CD14-positive monocyte (primary cell): Measurements from ENCODE around the gene IMMP1L. TPM values are rescaled to one million over a fixed set of nuclear protein-coding genes. Genes with fewer than 3 reads are reported as not detected.

Experiments used
- DNase-seq, 3 donors: peaks; one replicate each; pipeline ENCODE4 v3.0.0-alpha.2; 2011 to 2022
- H2AFZ ChIP-seq: 2 replicates; pipeline ENCODE4 v1.6.0; 2012; ENCODE audit warnings: mild to moderate bottlenecking, low read depth, low read length, inconsistent platforms; ENCODE audit not compliant: insufficient read depth, poor library complexity, severe bottlenecking
- H3K27ac ChIP-seq, 2 donors: 1 replicate in 1 of 2; 2 replicates in 1 of 2; pipeline ENCODE4 v1.5.1; 2012 to 2013; ENCODE audit warnings: low read length in 2 of 2, control low read depth in 1 of 2, inconsistent platforms in 1 of 2, low read depth in 1 of 2, mild to moderate bottlenecking in 1 of 2
- H3K27me3 ChIP-seq, 2 donors: one replicate each; pipeline versions ENCODE4 v1.6.0 to v1.6.1; 2011 to 2013; ENCODE audit warnings: low read length in 2 of 2; ENCODE audit not compliant: control insufficient read depth in 2 of 2, insufficient read depth in 2 of 2
- H3K36me3 ChIP-seq, 2 donors: replicated peaks in 1 of 2; 1 replicate in 1 of 2; 2 replicates in 1 of 2; pipeline versions ENCODE4 v1.5.1 to v1.6.1; 2012 to 2013; ENCODE audit warnings: low read length in 2 of 2, control low read depth in 1 of 2, inconsistent platforms in 1 of 2, mild to moderate bottlenecking in 1 of 2; ENCODE audit not compliant: insufficient read depth in 2 of 2, control insufficient read depth in 1 of 2
- H3K4me1 ChIP-seq, 2 donors: 1 replicate in 1 of 2; 2 replicates in 1 of 2; pipeline versions ENCODE4 v1.5.1 to v1.6.1; 2012 to 2013; ENCODE audit warnings: low read length in 2 of 2, control low read depth in 1 of 2, inconsistent platforms in 1 of 2, mild to moderate bottlenecking in 1 of 2, moderate library complexity in 1 of 2; ENCODE audit not compliant: insufficient read depth in 2 of 2, control insufficient read depth in 1 of 2
- H3K4me2 ChIP-seq: replicated peaks from 2 replicates; pipeline ENCODE3; 2012; ENCODE audit warnings: low read length, moderate library complexity, mild to moderate bottlenecking; ENCODE audit not compliant: poor library complexity, severe bottlenecking; ENCODE audit errors: extremely low read depth
- H3K4me3 ChIP-seq, 3 experiments: fragments of 200-600 bp in 1 of 3; sonication (generic) in 1 of 3; replicated peaks in 1 of 3; 1 replicate in 2 of 3; 2 replicates in 1 of 3; pipeline ENCODE4 v1.5.1; 2011 to 2013; ENCODE audit warnings: low read length in 3 of 3, mild to moderate bottlenecking in 3 of 3, control low read depth in 2 of 3, low read depth in 2 of 3, inconsistent platforms in 1 of 3, moderate library complexity in 1 of 3
- H3K79me2 ChIP-seq: 2 replicates; pipeline ENCODE4 v1.6.0; 2012; ENCODE audit warnings: mild to moderate bottlenecking, control low read depth, inconsistent platforms, low read length, moderate library complexity; ENCODE audit not compliant: insufficient read depth
- H3K9ac ChIP-seq: 2 replicates; pipeline ENCODE4 v1.6.0; 2017; ENCODE audit warnings: low read length, mild to moderate bottlenecking; ENCODE audit not compliant: insufficient read depth, poor library complexity, severe bottlenecking
- H3K9me3 ChIP-seq, 2 donors: replicated peaks in 1 of 2; 1 replicate in 1 of 2; 2 replicates in 1 of 2; pipeline versions ENCODE4 v1.5.1 to v1.6.1; 2012 to 2013; ENCODE audit warnings: low read length in 2 of 2, control low read depth in 1 of 2; ENCODE audit not compliant: control insufficient read depth in 1 of 2, insufficient read depth in 1 of 2
- H4K20me1 ChIP-seq: 2 replicates; pipeline ENCODE4 v1.6.0; 2012; ENCODE audit warnings: mild to moderate bottlenecking, low read length, control low read depth, moderate library complexity; ENCODE audit not compliant: insufficient read depth
- H3K27ac Mint-ChIP-seq, 7 donors: one replicate each; pipeline ENCODE4 v1.8.0; 2020; ENCODE audit warnings: mild to moderate bottlenecking in 7 of 7, mixed read lengths in 7 of 7, moderate library complexity in 6 of 7, inconsistent platforms in 2 of 7
- H3K27me3 Mint-ChIP-seq, 3 donors: one replicate each; pipeline ENCODE4 v1.8.0; 2021 to 2022; ENCODE audit warnings: low read depth in 3 of 3, mild to moderate bottlenecking in 3 of 3, mixed read lengths in 3 of 3, moderate library complexity in 3 of 3, inconsistent platforms in 1 of 3
- H3K36me3 Mint-ChIP-seq, 2 donors: one replicate each; pipeline ENCODE4 v1.8.0; 2020; ENCODE audit warnings: mixed read lengths in 2 of 2, inconsistent platforms in 1 of 2, mild to moderate bottlenecking in 1 of 2
- H3K4me1 Mint-ChIP-seq: one replicate; pipeline ENCODE4 v1.8.0; 2020; ENCODE audit warnings: mild to moderate bottlenecking, mixed read lengths
- H3K4me3 Mint-ChIP-seq, 2 donors: one replicate each; pipeline ENCODE4 v1.8.0; 2020; ENCODE audit warnings: mild to moderate bottlenecking in 2 of 2, mixed read lengths in 2 of 2, moderate library complexity in 1 of 2
- H3K9me3 Mint-ChIP-seq, 7 donors: one replicate each; pipeline ENCODE4 v1.8.0; 2020 to 2022; ENCODE audit warnings: mixed read lengths in 7 of 7, mild to moderate bottlenecking in 6 of 7, moderate library complexity in 6 of 7, inconsistent platforms in 2 of 7
- WGBS: methylation state at CpG from one replicate; pipeline ENCODE4 v1.1.5; 2013; ENCODE audit warnings: missing lambda C conversion rate; ENCODE audit not compliant: insufficient coverage; 5-methylcytosine and 5-hydroxymethylcytosine counted together
- intact Hi-C, 2 donors: fragments of 100-400 bp; cut with micrococcal nuclease; formaldehyde crosslinking; loops; one replicate each; pipeline versions ENCODE4 v1.15.0 to v1.15.1; 2023
- polyA minus RNA-seq: library from RNA; depleted of rRNA, polyadenylated mRNA; stranded (reverse); fragments of >200 nt; gene quantifications from 2 replicates; pipeline ENCODE4 v1.2.3, GENCODE V29; 2012
- polyA plus RNA-seq, 3 donors: library from polyadenylated mRNA; depleted of rRNA in 1 of 3; unstranded in 2 of 3; stranded (reverse) in 1 of 3; fragments of 300-500 nt in 2 of 3; fragments of >200 nt in 1 of 3; fragmentation: Illumina TruSeq in 2 of 3; gene quantifications; 1 replicate in 2 of 3; 2 replicates in 1 of 3; pipeline ENCODE4 v1.2.3, GENCODE V29; 2012 to 2021
- total RNA-seq, 12 experiments: library from RNA in 1 of 12; stranded (reverse) in 1 of 12; fragments of 120-200 nt in 1 of 12; gene quantifications; one replicate each; pipeline ENCODE4 v1.2.4 and lab custom pipeline; 2013 to 2026; ENCODE audit warnings: mixed read lengths in 6 of 12, inconsistent platforms in 1 of 12
- TF ChIP-seq, protein P1 (sequence below): fragments of 200-600 bp; IDR thresholded peaks from one replicate; pipeline ENCODE4 v1.8.0; 2022; ENCODE audit warnings: antibody characterized with exemption, mild to moderate bottlenecking

Gene IMMP1L, protein sequence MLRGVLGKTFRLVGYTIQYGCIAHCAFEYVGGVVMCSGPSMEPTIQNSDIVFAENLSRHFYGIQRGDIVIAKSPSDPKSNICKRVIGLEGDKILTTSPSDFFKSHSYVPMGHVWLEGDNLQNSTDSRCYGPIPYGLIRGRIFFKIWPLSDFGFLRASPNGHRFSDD
- 3.5 TPM for total RNA-seq (2013)
- polyA plus RNA-seq (1 to 10 TPM in 2 of 3 donors, under 1 TPM in 1; 0.53 to 5.0 (median 4.7) TPM), polyA minus RNA-seq (1.9 and 2.1 TPM in 2 replicates), total RNA-seq (lab: John Stamatoyannopoulos, UW) (0.41 to 3.6 (median 1.4) reads per million in 11 experiments)

- H3K36me3 ChIP-seq, result no peaks in the 10 kb centered on the region
- Mint-ChIP-seq H3K36me3 (peaks cover 0 to 1% of the 10 kb centered on the region in 2 donors), H3K9me3 (no peaks in the 10 kb centered on the region), H3K4me3 (peak within 1 kb of the TSS; percentile 98 to 100), H3K27me3 (no peaks in the 10 kb centered on the region), H3K4me1 (peaks cover 22% of the 10 kb centered on the region), H3K27ac (peak within 1 kb of the TSS; percentile 91 to 98 (median 95))
- peak within 1 kb of the TSS; percentile 96 for H2AFZ ChIP-seq
- H4K20me1 ChIP-seq, result no peaks in the 10 kb centered on the region
- peak within 1 kb of the TSS; percentile 51 to 92 for H3K27ac ChIP-seq
- H3K9me3 ChIP-seq, result no peaks in the 10 kb centered on the region
- peaks cover 10 to 21% of the 10 kb centered on the region in 2 donors for H3K4me1 ChIP-seq
- H3K79me2 ChIP-seq, result peaks cover 45% of the 10 kb centered on the region
- WGBS, result under 1% methylated on average over 38 of the region's 47 CpGs
- peak within 1 kb of the TSS; percentile 86 for H3K9ac ChIP-seq
- intact Hi-C loops, result loop anchor here (10.0 kb wide), 1 partner anchor 145 kb away; the partner anchor contains the start of genes DCDC1 (in 2 of the 2) and DNAJC24 (in 2 of the 2)
- TF ChIP-seq, protein P1, sequence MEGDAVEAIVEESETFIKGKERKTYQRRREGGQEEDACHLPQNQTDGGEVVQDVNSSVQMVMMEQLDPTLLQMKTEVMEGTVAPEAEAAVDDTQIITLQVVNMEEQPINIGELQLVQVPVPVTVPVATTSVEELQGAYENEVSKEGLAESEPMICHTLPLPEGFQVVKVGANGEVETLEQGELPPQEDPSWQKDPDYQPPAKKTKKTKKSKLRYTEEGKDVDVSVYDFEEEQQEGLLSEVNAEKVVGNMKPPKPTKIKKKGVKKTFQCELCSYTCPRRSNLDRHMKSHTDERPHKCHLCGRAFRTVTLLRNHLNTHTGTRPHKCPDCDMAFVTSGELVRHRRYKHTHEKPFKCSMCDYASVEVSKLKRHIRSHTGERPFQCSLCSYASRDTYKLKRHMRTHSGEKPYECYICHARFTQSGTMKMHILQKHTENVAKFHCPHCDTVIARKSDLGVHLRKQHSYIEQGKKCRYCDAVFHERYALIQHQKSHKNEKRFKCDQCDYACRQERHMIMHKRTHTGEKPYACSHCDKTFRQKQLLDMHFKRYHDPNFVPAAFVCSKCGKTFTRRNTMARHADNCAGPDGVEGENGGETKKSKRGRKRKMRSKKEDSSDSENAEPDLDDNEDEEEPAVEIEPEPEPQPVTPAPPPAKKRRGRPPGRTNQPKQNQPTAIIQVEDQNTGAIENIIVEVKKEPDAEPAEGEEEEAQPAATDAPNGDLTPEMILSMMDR, result no peak
- peak within 1 kb of the TSS; percentile 86 for H3K4me2 ChIP-seq
- H3K27me3 ChIP-seq, result no peaks in the 10 kb centered on the region
- H3K4me3 ChIP-seq, result peak within 1 kb of the TSS; percentile 74 to 87 (median 78)
- peak; percentile 91 to 98 (median 95) for DNase-seq
Observed at GRCh38 chr11:31509429-31510345, at the start of gene IMMP1L, which contains the start of gene ELP4. Gene IMMP1L (minus strand): TSS chr11:31509622. CDS start chr11:31463276, 46,346 bp downstream. Gene ELP4 (plus strand): TSS chr11:31509767. CDS start chr11:31509785, 18 bp downstream.

GRCh38 chr11:31558001-31558400 is 48.6 kb upstream of the IMMP1L start:
- Histone ChIP-seq H3K9ac (no peak overlapping the region), H3K79me2 (no peaks in the 10 kb centered on the region), H3K4me3 (no peak overlapping the region), H2AFZ (no peak overlapping the region), H3K9me3 (no peaks in the 10 kb centered on the region), H3K27ac (no peak overlapping the region), H3K27me3 (no peaks in the 10 kb centered on the region), H3K4me2 (no peak overlapping the region), H3K36me3 (no peaks in the 10 kb centered on the region), H4K20me1 (no peaks in the 10 kb centered on the region), H3K4me1 (no peaks in the 10 kb centered on the region)
- DNase-seq, result no peak
- Mint-ChIP-seq H3K27me3 (no peaks in the 10 kb centered on the region), H3K4me3 (no peak overlapping the region), H3K4me1 (no peaks in the 10 kb centered on the region), H3K36me3 (peaks cover 2% of the 10 kb centered on the region in 2 donors), H3K9me3 (peaks cover 0 to 5% (median 0%) of the 10 kb centered on the region in 7 donors), H3K27ac (no peak overlapping the region)
- TF ChIP-seq, protein P1, result no peak
- WGBS, result no CpG with 5 or more reads among the region's 2 CpGs
- intact Hi-C loops, result no loop called here
